Fibroblast of pulmonary artery (primary cell): ENCODE results near the gene HOXB1.
"Not testable (repeated sequence)": the region's sequence is repeated elsewhere in the genome, so short reads cannot be mapped to it uniquely, and the experiment has no call there.

Experiments used
- DNase-seq: peaks from one replicate; pipeline ENCODE4 v3.0.0-alpha.2; 2010; ENCODE audit warnings: low read depth
- H3K4me3 ChIP-seq: replicated peaks from 2 replicates; pipeline ENCODE4 v1.5.1; 2011; ENCODE audit warnings: low read depth, mild to moderate bottlenecking, control low read depth, low read length, moderate library complexity
- CTCF ChIP-seq: IDR thresholded peaks from 2 replicates; pipeline ENCODE4 v1.5.1; 2011; ENCODE audit warnings: mild to moderate bottlenecking, control low read depth, low read length, inconsistent platforms; ENCODE audit errors: missing control alignments

The HOXB1 gene

GRCh38 chr17:48483471-48484131, 47.2 kb downstream of the HOXB1 start:
- DNase-seq = peak; percentile 94
- no peak for TF ChIP-seq CTCF
- no peak overlapping the region for H3K4me3 ChIP-seq

- no peak for TF ChIP-seq CTCF
- no peak overlapping the region for H3K4me3 ChIP-seq
- no peak for DNase-seq
Observed at GRCh38 chr17:48483004-48483403, 47.8 kb downstream of the HOXB1 start.

- DNase-seq, H3K4me3 ChIP-seq: not testable (repeated sequence)
Observed at GRCh38 chr17:48482301-48482700, 48.5 kb downstream of the HOXB1 start.

- no peak for DNase-seq
- TF ChIP-seq CTCF = no peak
- no peak overlapping the region for H3K4me3 ChIP-seq
Observed at GRCh38 chr17:48479014-48479402, 51.8 kb downstream of the HOXB1 start.
